GM21526 (cell line): ENCODE measurements around the gene MAP2.
"Not testable (repeated sequence)": the region's sequence is repeated elsewhere in the genome, so short reads cannot be mapped to it uniquely, and the experiment has no call there.

Experiments used
- ATAC-seq: cut with Tn5 transposase; IDR thresholded peaks from one replicate; pipeline ENCODE4 v1.9.1; 2021; ENCODE audit warnings: moderate library complexity; ENCODE audit not compliant: unreplicated experiment, low FRiP score

The MAP2 gene

GRCh38 chr2:209584472-209584871, 160.6 kb downstream of the MAP2 start:
- ATAC-seq = no peak

GRCh38 chr2:209584915-209585314, 161.1 kb downstream of the MAP2 start:
- ATAC-seq = no peak

- ATAC-seq = no peak
These were observed 167.2 kb downstream of the MAP2 start for GRCh38 chr2:209591021-209591420.

- no peak for ATAC-seq
These were observed 168.3 kb downstream of the MAP2 start for GRCh38 chr2:209592106-209592505.

- ATAC-seq = no peak
These were observed 170.1 kb downstream of the MAP2 start for GRCh38 chr2:209593930-209594329.

- ATAC-seq = no peak
These were observed 172.4 kb downstream of the MAP2 start for GRCh38 chr2:209596262-209596661.

- ATAC-seq = not testable (repeated sequence)
These were observed 174.4 kb downstream of the MAP2 start for GRCh38 chr2:209598227-209598626.

- ATAC-seq = no peak
These were observed 176.7 kb downstream of the MAP2 start for GRCh38 chr2:209600341-209601171.

GRCh38 chr2:209601497-209601896, 177.7 kb downstream of the MAP2 start:
- no peak for ATAC-seq

- ATAC-seq = no peak
These were observed 178.4 kb downstream of the MAP2 start for GRCh38 chr2:209602259-209602658.

- ATAC-seq = no peak
These were observed 185.7 kb downstream of the MAP2 start for GRCh38 chr2:209609531-209609930.

- ATAC-seq = no peak
These were observed 186.8 kb downstream of the MAP2 start for GRCh38 chr2:209610631-209611030.

- no peak for ATAC-seq
These were observed 189.9 kb downstream of the MAP2 start for GRCh38 chr2:209613649-209614305.

GRCh38 chr2:209614690-209615369, 191.0 kb downstream of the MAP2 start:
- no peak for ATAC-seq

GRCh38 chr2:209619782-209620181, 195.9 kb downstream of the MAP2 start:
- ATAC-seq = peak; percentile 88

GRCh38 chr2:209624192-209624938, 200.5 kb downstream of the MAP2 start:
- no peak for ATAC-seq

GRCh38 chr2:209629597-209629996, 205.8 kb downstream of the MAP2 start:
- no peak for ATAC-seq

- no peak for ATAC-seq
These were observed 210.1 kb downstream of the MAP2 start for GRCh38 chr2:209633911-209634310.

- ATAC-seq = no peak
These were observed 212.2 kb downstream of the MAP2 start for GRCh38 chr2:209636076-209636475.

- no peak for ATAC-seq
These were observed 213.4 kb downstream of the MAP2 start for GRCh38 chr2:209637293-209637692.

- no peak for ATAC-seq
These were observed 214.5 kb downstream of the MAP2 start for GRCh38 chr2:209638346-209638745.
